Gastroesophageal sphincter (tissue), 4 donors: Measurements from ENCODE around the gene EIF1AX. TPM values are rescaled to one million over a fixed set of nuclear protein-coding genes. Genes with fewer than 3 reads are reported as not detected.

ENCODE experiments used
- small RNA-seq, 4 donors: library from RNA; depleted of rRNA; stranded (forward); fragments of <200 nt; gene quantifications; one replicate each; pipeline ENCODE3, GENCODE V24; 2016
- total RNA-seq, 4 donors: library from RNA; depleted of rRNA; stranded (reverse); fragments of >200 nt; gene quantifications; one replicate each; pipeline ENCODE4 v1.1.0, GENCODE V29; 2016

The EIF1AX gene
- total RNA-seq, 4 donors from 2014 or later, result 52.0 to 70.4 (median 53.4) TPM

Small RNAs within 50 kb of the gene (small RNA-seq; reads per million reads assigned to genes)
- 40.7 to 71.2 (median 57.5) reads per million in 4 donors for gene RF00493
- gene RF00494, result 0 reads per million in 4 donors

Other genes with a start within 250 kb of the EIF1AX start
- gene BCLAF3, start 150.8 kb downstream of the EIF1AX start, total RNA-seq, result 10 to 100 TPM in 1 of 4 donors, 1 to 10 TPM in 3; 5.9 to 22.6 (median 9.6) TPM
- under 1 TPM in 3 of 4 donors, not detected in 1; 0.27 to 0.42 (median 0.27) TPM for gene MAP7D2, start 24.9 kb downstream of the EIF1AX start, total RNA-seq
- 10 to 100 TPM; 33.8 to 55.4 (median 46.4) TPM for gene RPS6KA3, start 125.1 kb upstream of the EIF1AX start, total RNA-seq